ENCODE data around the gene METTL9. TPM values are rescaled to one million over a fixed set of nuclear protein-coding genes. Genes with fewer than 3 reads are reported as not detected.
"Not testable (repeated sequence)": the region's sequence is repeated elsewhere in the genome, so short reads cannot be mapped to it uniquely, and the experiment has no call there.

Gene METTL9
- total and polyA plus RNA-seq, 2 donors = 97.7 to 155 TPM

DNA sequence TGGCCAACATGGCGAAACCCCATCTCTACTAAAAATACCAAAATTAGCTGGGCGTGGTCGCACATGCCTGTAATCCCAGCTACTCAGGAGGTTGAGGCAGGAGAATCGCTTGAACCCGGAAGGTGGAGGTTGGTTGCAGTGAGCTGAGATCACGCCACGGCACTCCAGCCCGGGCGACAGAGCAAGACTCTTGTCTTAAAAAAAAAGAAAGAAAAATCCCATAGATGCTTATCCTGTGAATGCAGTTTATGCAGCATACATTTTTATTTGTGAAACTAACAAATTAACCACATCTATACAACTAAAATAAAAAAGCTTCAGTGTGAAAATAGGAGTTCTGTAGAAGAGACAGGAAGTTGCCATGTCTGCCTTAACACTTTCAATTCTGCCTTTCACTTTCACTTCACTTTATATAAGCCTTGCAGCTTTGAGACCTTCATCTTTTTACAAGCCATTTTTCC, 45.9 kb downstream of the METTL9 start:
- Histone ChIP-seq H3K36me3 (ENCODE audit: control insufficient read depth in 2 of 2, insufficient read depth in 2 of 2, low read length in 1 of 2) (peaks cover 0 to 2% of the 10 kb centered on the region in 2 donors), H3K4me1 (ENCODE audit: control insufficient read depth in 2 of 2, insufficient read depth in 2 of 2, low read length in 2 of 2) (peaks cover 17 to 44% of the 10 kb centered on the region in 2 donors), H3K9me3 (ENCODE audit: control insufficient read depth in 2 of 2, insufficient read depth in 1 of 2, low read length in 1 of 2) (no peaks in the 10 kb centered on the region), H3K27me3 (ENCODE audit: control insufficient read depth in 2 of 2, insufficient read depth in 1 of 2, low read length in 1 of 2) (no peaks in the 10 kb centered on the region), H3K4me3 (ENCODE audit: low read length in 2 of 2) (peak overlapping the region; percentile 40 to 46), H3K27ac (ENCODE audit: low read depth in 1 of 2, low read length in 1 of 2) (peak overlapping the region; percentile 87 to 94)
- DNase-seq (ENCODE audit: low read depth in 6 of 9, low spot score in 9 of 9) = peak in 8 of 9 donors; percentile 47 to 88 (median 68)
- WGBS = 47% methylated on average over 9 of the region's 9 CpGs

DNA sequence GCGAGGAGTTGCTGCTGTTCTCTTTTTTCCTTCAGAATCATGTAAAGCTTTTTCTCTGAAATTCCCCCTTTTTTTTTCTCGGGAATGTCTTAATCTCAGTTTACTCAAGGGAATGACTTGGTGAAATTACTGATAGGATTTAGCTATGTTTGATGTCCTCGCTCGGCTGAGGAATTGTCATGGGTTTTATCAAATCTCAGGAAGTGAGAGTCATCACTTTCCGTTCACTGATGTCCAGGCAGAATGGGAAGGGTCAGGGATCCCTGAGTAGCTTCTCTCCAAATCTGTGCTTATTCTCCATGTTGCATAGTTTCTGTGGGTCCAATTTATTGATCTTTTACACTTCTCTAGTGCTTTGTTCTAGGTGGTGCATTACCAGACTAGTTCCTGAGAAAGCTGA, 46.7 kb downstream of the METTL9 start:
- Histone ChIP-seq H3K4me3 (ENCODE audit: low read length in 2 of 2) (no peak overlapping the region), H3K27ac (ENCODE audit: low read depth in 1 of 2, low read length in 1 of 2) (peak overlapping the region; percentile 83 to 94), H3K36me3 (ENCODE audit: control insufficient read depth in 2 of 2, insufficient read depth in 2 of 2, low read length in 1 of 2) (peaks cover 0 to 2% of the 10 kb centered on the region in 2 donors), H3K4me1 (ENCODE audit: control insufficient read depth in 2 of 2, insufficient read depth in 2 of 2, low read length in 2 of 2) (peaks cover 17 to 44% of the 10 kb centered on the region in 2 donors), H3K27me3 (ENCODE audit: control insufficient read depth in 2 of 2, insufficient read depth in 1 of 2, low read length in 1 of 2) (no peaks in the 10 kb centered on the region), H3K9me3 (ENCODE audit: control insufficient read depth in 2 of 2, insufficient read depth in 1 of 2, low read length in 1 of 2) (no peaks in the 10 kb centered on the region)
- 89% methylated on average over 5 of the region's 5 CpGs for WGBS
- no peak for DNase-seq (ENCODE audit: low read depth in 6 of 9, low spot score in 9 of 9)

DNA sequence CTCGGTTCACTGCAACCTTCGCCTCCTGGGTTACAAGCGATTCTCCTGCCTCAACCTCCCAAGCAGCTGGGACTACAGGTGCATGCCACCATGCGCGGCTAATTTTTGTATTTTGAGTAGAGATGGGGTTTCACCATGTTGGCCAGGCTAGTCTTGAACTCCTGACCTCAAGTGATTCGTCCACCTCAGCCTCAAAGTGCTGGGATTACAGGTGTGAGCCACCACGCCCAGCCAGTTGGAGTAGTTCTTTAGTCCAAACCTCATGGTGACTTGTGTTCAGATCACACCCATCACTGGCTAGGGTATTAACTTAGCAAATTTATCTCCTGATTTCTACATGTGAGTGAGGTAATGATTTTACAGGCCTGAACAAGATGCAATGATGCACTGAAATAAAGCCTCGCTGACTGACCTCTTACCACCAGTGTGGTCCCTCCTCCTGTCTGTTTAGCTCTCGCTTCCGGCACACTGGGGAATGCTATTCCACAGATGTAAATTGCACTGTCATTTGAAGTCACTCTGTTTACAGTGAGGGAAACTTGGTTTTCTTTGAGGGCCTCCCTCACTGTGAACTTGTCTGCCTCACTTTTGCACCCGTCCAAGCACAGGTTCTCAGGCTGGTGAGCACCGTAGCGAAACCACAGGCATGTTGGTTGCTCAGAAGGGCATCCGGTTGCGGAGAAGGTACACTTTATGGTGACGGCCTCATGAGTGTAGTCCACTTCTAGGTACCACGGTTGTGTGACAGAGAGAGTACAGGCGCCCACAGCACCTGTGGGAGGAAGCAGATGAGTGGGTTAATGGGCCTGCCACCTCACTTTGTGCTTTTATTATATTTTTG, 47.6 kb downstream of the METTL9 start:
- H3K4me1 ChIP-seq (ENCODE audit: control insufficient read depth in 2 of 2, insufficient read depth in 2 of 2, low read length in 2 of 2) = peaks cover 17 to 44% of the 10 kb centered on the region in 2 donors
- no peak overlapping the region for H3K4me3 ChIP-seq (ENCODE audit: low read length in 2 of 2)
- 75% methylated on average over 18 of the region's 18 CpGs for WGBS
- H3K27ac ChIP-seq (ENCODE audit: low read depth in 1 of 2, low read length in 1 of 2) = peak overlapping the region; percentile 82 to 94
- no peaks in the 10 kb centered on the region for H3K27me3 ChIP-seq (ENCODE audit: control insufficient read depth in 2 of 2, insufficient read depth in 1 of 2, low read length in 1 of 2)
- peaks cover 0 to 2% of the 10 kb centered on the region in 2 donors for H3K36me3 ChIP-seq (ENCODE audit: control insufficient read depth in 2 of 2, insufficient read depth in 2 of 2, low read length in 1 of 2)
- peak in 3 of 9 donors; percentile 20 to 58 (median 26) for DNase-seq (ENCODE audit: low read depth in 6 of 9, low spot score in 9 of 9)
- H3K9me3 ChIP-seq (ENCODE audit: control insufficient read depth in 2 of 2, insufficient read depth in 1 of 2, low read length in 1 of 2) = no peaks in the 10 kb centered on the region

DNA sequence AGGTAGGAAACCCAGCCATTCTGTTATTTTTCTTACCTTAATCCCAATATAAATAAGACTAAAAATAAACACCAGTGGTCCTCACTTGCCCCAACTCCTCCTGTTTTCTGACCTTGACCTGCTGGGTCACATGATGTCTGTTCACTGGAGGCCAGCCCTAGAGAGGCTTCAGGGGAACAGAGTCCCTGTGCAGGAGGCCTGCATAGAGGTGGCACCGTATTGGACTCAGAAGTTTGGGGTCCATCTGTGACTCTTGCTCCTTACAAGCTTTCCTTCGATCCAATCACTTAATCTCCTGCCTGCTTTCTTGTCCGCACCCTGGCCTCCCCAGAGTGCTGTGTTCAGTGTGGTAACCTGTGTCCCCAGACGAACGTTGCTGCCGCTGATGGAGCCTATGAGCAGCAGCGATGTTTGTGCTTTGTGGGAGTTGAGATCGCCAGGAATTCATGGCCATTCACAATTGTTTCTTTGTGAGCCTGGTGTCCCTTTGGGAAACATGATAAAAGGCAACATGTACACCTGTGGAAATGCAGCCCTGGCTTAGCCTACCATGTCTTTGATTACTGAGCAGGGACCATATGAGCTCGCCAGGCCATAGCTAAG, 48.3 kb downstream of the METTL9 start:
- DNase-seq (ENCODE audit: low read depth in 6 of 9, low spot score in 9 of 9) = no peak
- Histone ChIP-seq H3K4me3 (ENCODE audit: low read length in 2 of 2) (no peak overlapping the region), H3K36me3 (ENCODE audit: control insufficient read depth in 2 of 2, insufficient read depth in 2 of 2, low read length in 1 of 2) (no peaks in the 10 kb centered on the region), H3K27me3 (ENCODE audit: control insufficient read depth in 2 of 2, insufficient read depth in 1 of 2, low read length in 1 of 2) (no peaks in the 10 kb centered on the region), H3K4me1 (ENCODE audit: control insufficient read depth in 2 of 2, insufficient read depth in 2 of 2, low read length in 2 of 2) (peaks cover 17 to 44% of the 10 kb centered on the region in 2 donors), H3K9me3 (ENCODE audit: control insufficient read depth in 2 of 2, insufficient read depth in 1 of 2, low read length in 1 of 2) (no peaks in the 10 kb centered on the region), H3K27ac (ENCODE audit: low read depth in 1 of 2, low read length in 1 of 2) (peak overlapping the region; percentile 70 to 94)
- WGBS = 96% methylated on average over 9 of the region's 9 CpGs

DNA sequence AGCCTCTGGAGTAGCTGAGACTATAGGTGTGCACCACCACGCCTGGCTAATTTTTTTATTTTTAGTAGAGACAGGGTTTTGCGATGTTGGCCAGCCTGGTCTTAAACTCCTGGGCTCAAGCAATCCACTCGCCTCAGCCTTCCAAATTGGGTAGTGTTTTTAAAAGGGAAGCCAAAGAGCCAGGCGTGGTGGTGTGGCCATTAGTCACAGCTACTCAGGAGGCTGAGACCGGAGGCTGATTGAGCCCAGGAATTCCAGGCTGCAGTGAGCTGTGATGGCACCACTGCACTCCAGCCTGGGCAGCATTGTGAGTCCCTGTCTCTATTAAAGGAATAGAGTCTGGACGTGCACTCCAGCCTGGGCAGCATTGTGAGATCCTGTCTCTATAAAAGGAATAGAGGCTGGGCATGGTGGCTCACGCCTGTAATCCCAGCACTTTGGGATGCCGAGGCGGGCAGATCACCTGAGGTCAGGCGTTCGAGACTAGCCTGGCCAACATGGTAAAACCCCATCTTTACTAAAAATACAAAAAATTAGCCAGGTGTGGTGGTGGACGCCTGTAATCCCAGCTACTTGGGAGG, 50.5 kb downstream of the METTL9 start:
- H3K4me1 ChIP-seq (ENCODE audit: control insufficient read depth in 2 of 2, insufficient read depth in 2 of 2, low read length in 2 of 2) = peaks cover 15 to 44% of the 10 kb centered on the region in 2 donors
- not testable (repeated sequence) for H3K27me3 ChIP-seq (ENCODE audit: control insufficient read depth in 2 of 2, insufficient read depth in 1 of 2, low read length in 1 of 2); H3K36me3 ChIP-seq (ENCODE audit: control insufficient read depth in 2 of 2, insufficient read depth in 2 of 2, low read length in 1 of 2); H3K9me3 ChIP-seq (ENCODE audit: control insufficient read depth in 2 of 2, insufficient read depth in 1 of 2, low read length in 1 of 2); H3K27ac ChIP-seq (ENCODE audit: low read depth in 1 of 2, low read length in 1 of 2); DNase-seq (ENCODE audit: low read depth in 6 of 9, low spot score in 9 of 9); H3K4me3 ChIP-seq (ENCODE audit: low read length in 2 of 2)
- WGBS = 97% methylated on average over 12 of the region's 12 CpGs

DNA sequence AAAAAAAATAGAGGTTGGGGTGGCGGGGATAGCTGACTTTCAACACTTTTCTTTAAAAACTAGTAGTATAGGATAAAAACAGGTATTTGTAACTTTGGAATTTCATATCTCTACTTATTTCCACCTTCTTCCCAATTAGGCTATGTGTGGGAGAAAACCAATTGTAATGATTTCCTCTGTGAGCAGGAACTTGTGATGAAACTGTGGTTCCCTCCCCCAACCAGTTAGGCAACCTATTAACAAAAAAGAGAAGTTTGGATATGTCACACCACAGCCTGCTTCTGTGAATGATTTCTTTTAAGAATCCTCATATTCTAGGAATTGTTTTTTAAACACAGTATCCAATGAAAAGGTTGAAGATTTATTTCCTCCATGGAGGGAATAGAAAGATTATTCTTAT, 51.1 kb downstream of the METTL9 start:
- peak in 1 of 9 donors; percentile 23 for DNase-seq (ENCODE audit: low read depth in 6 of 9, low spot score in 9 of 9)
- 95% methylated on average over 1 of the region's 1 CpG for WGBS
- Histone ChIP-seq H3K27ac (ENCODE audit: low read depth in 1 of 2, low read length in 1 of 2) (no peak overlapping the region), H3K4me3 (ENCODE audit: low read length in 2 of 2) (no peak overlapping the region), H3K9me3 (ENCODE audit: control insufficient read depth in 2 of 2, insufficient read depth in 1 of 2, low read length in 1 of 2) (no peaks in the 10 kb centered on the region), H3K36me3 (ENCODE audit: control insufficient read depth in 2 of 2, insufficient read depth in 2 of 2, low read length in 1 of 2) (peaks cover 0 to 7% of the 10 kb centered on the region in 2 donors), H3K27me3 (ENCODE audit: control insufficient read depth in 2 of 2, insufficient read depth in 1 of 2, low read length in 1 of 2) (no peaks in the 10 kb centered on the region), H3K4me1 (ENCODE audit: control insufficient read depth in 2 of 2, insufficient read depth in 2 of 2, low read length in 2 of 2) (peaks cover 15 to 40% of the 10 kb centered on the region in 2 donors)

DNA sequence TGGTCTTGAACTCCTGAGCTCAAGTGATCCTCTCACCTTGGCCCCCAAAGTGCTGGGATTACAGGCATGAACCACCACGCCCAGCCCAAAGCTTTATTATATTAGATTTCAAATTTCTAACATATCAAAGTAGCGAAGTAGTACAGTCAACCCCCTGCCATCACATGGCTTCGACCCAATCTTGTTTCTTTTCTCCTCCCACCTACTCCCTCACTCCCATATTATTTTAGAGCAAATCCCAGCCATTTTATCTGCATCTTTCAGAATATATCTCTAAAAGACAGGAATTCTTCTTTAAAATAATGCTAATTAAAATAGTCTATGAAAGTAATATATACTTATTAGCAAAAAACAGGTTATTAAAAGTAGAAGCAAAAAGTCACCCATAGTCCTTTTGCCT, 52.1 kb downstream of the METTL9 start:
- Histone ChIP-seq H3K9me3 (ENCODE audit: control insufficient read depth in 2 of 2, insufficient read depth in 1 of 2, low read length in 1 of 2) (no peaks in the 10 kb centered on the region), H3K4me3 (ENCODE audit: low read length in 2 of 2) (no peak overlapping the region), H3K36me3 (ENCODE audit: control insufficient read depth in 2 of 2, insufficient read depth in 2 of 2, low read length in 1 of 2) (peaks cover 0 to 7% of the 10 kb centered on the region in 2 donors), H3K27me3 (ENCODE audit: control insufficient read depth in 2 of 2, insufficient read depth in 1 of 2, low read length in 1 of 2) (no peaks in the 10 kb centered on the region), H3K4me1 (ENCODE audit: control insufficient read depth in 2 of 2, insufficient read depth in 2 of 2, low read length in 2 of 2) (peaks cover 10 to 32% of the 10 kb centered on the region in 2 donors), H3K27ac (ENCODE audit: low read depth in 1 of 2, low read length in 1 of 2) (no peak overlapping the region)
- DNase-seq (ENCODE audit: low read depth in 6 of 9, low spot score in 9 of 9) = no peak
- 94% methylated on average over 3 of the region's 3 CpGs for WGBS

DNA sequence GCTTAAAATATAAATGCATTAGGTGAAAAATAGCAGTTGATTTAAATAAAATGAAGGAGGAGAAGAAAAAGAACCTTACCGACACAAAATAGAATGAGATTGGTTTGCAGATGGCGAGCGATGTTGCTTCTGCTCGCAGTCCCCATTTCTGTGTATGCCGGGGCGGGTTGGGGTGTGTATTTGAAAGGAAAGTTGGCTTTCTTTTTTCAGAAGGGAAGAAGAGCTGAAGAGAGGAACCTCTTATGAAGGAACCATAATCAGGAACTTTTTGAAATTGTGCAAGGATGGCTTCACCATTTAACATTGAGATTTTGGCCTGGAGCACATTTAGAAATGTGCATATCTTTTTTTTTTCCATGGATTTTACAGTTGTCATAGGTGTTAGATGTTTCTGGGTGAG, 53.1 kb downstream of the METTL9 start, which contains the start of gene IGSF6:
TSS of gene IGSF6 (minus strand) at position 156 of the 400 bp plus-strand sequence. CDS start at position 146, 10 bp downstream.
- Histone ChIP-seq H3K27me3 (ENCODE audit: control insufficient read depth in 2 of 2, insufficient read depth in 1 of 2, low read length in 1 of 2) (no peaks in the 10 kb centered on the region), H3K27ac (ENCODE audit: low read depth in 1 of 2, low read length in 1 of 2) (no peak within 1 kb of the TSS), H3K4me1 (ENCODE audit: control insufficient read depth in 2 of 2, insufficient read depth in 2 of 2, low read length in 2 of 2) (peaks cover 5 to 23% of the 10 kb centered on the region in 2 donors), H3K9me3 (ENCODE audit: control insufficient read depth in 2 of 2, insufficient read depth in 1 of 2, low read length in 1 of 2) (no peaks in the 10 kb centered on the region), H3K36me3 (ENCODE audit: control insufficient read depth in 2 of 2, insufficient read depth in 2 of 2, low read length in 1 of 2) (peaks cover 0 to 7% of the 10 kb centered on the region in 2 donors), H3K4me3 (ENCODE audit: low read length in 2 of 2) (no peak within 1 kb of the TSS)
- no peak for DNase-seq (ENCODE audit: low read depth in 6 of 9, low spot score in 9 of 9)
- WGBS = 97% methylated on average over 6 of the region's 6 CpGs

DNA sequence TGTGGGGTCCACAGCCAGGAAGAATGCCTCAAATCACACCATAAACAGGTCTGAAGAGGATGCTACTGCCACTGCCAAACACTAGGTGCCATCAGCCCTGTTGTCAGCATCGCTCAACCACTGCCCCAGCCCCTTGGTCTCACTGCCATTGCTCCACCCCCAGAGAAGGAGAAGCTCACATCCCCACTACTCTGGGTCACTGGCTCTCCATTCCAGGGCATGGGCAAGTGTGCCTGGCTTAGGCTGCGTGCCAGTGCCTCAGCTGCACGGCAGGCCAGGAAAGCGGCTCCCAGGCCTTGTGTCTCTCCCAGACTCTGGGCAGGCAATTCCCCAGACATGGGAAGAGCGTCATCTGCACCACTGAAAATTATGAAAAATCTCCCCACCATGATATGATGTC, 54.2 kb downstream of the METTL9 start:
- Histone ChIP-seq H3K27me3 (ENCODE audit: control insufficient read depth in 2 of 2, insufficient read depth in 1 of 2, low read length in 1 of 2) (no peaks in the 10 kb centered on the region), H3K4me1 (ENCODE audit: control insufficient read depth in 2 of 2, insufficient read depth in 2 of 2, low read length in 2 of 2) (peaks cover 0 to 15% of the 10 kb centered on the region in 2 donors), H3K9me3 (ENCODE audit: control insufficient read depth in 2 of 2, insufficient read depth in 1 of 2, low read length in 1 of 2) (no peaks in the 10 kb centered on the region), H3K4me3 (ENCODE audit: low read length in 2 of 2) (no peak overlapping the region), H3K36me3 (ENCODE audit: control insufficient read depth in 2 of 2, insufficient read depth in 2 of 2, low read length in 1 of 2) (peaks cover 4 to 7% of the 10 kb centered on the region in 2 donors), H3K27ac (ENCODE audit: low read depth in 1 of 2, low read length in 1 of 2) (no peak overlapping the region)
- 97% methylated on average over 5 of the region's 5 CpGs for WGBS
- no peak for DNase-seq (ENCODE audit: low read depth in 6 of 9, low spot score in 9 of 9)

Data from thymus (tissue), 11 donors.